GM06990 (cell line): ENCODE results near the gene S100A3.
"Not testable (repeated sequence)": the region's sequence is repeated elsewhere in the genome, so short reads cannot be mapped to it uniquely, and the experiment has no call there.

Source experiments
- DNase-seq: peaks from one replicate; pipeline ENCODE4 v3.0.0-alpha.2; 2011; ENCODE audit not compliant: insufficient read length; ENCODE audit errors: extremely low read depth
- H3K27me3 ChIP-seq: replicated peaks from 2 replicates; pipeline ENCODE4 v1.6.0; 2011; ENCODE audit warnings: low read length; ENCODE audit not compliant: control insufficient read depth, insufficient read depth
- H3K36me3 ChIP-seq: 2 replicates; pipeline ENCODE4 v1.5.1; 2011; ENCODE audit warnings: low read length; ENCODE audit not compliant: control insufficient read depth, insufficient read depth
- H3K4me3 ChIP-seq: replicated peaks from 2 replicates; pipeline ENCODE4 v1.5.1; 2011; ENCODE audit warnings: low read depth, mild to moderate bottlenecking, control low read depth, low read length
- CTCF ChIP-seq: IDR thresholded peaks from 2 replicates; pipeline ENCODE4 v1.5.1; 2011; ENCODE audit warnings: low read length, control low read depth, mild to moderate bottlenecking, inconsistent platforms; ENCODE audit not compliant: insufficient read depth, poor library complexity, severe bottlenecking

S100A3 gene

GRCh38 chr1:153566414-153567371 is 17.6 kb upstream of the S100A3 start:
- DNase-seq = peak; percentile 59
- no peak for TF ChIP-seq CTCF
- H3K36me3 ChIP-seq = no peaks in the 10 kb centered on the region
- no peak overlapping the region for H3K4me3 ChIP-seq
- no peaks in the 10 kb centered on the region for H3K27me3 ChIP-seq

GRCh38 chr1:153565529-153566374 is 16.7 kb upstream of the S100A3 start, which contains the start of gene S100A2:
TSS of gene S100A2 (minus strand) at chr1:153565844. CDS start at chr1:153563877, 1,967 bp downstream.
- H3K27me3 ChIP-seq = no peaks in the 10 kb centered on the region
- no peak for TF ChIP-seq CTCF
- no peaks in the 10 kb centered on the region for H3K36me3 ChIP-seq
- peak; percentile 44 for DNase-seq
- no peak within 1 kb of the TSS for H3K4me3 ChIP-seq

GRCh38 chr1:153563991-153564390 is 14.9 kb upstream of the S100A3 start:
- no peak for TF ChIP-seq CTCF

GRCh38 chr1:153563483-153563901 is 14.4 kb upstream of the S100A3 start:
- Histone ChIP-seq H3K36me3 (no peaks in the 10 kb centered on the region), H3K4me3 (no peak overlapping the region), H3K27me3 (no peaks in the 10 kb centered on the region)
- no peak for DNase-seq
- TF ChIP-seq CTCF = no peak

More at GRCh38 chr1:153563991-153564390, 14.9 kb upstream of the S100A3 start:
- H3K27me3 ChIP-seq = no peaks in the 10 kb centered on the region
- H3K4me3 ChIP-seq = no peak overlapping the region
- no peaks in the 10 kb centered on the region for H3K36me3 ChIP-seq
- DNase-seq = no peak

- not testable (repeated sequence) for H3K27me3 ChIP-seq, H3K4me3 ChIP-seq, H3K36me3 ChIP-seq, DNase-seq
Observed at GRCh38 chr1:153562021-153562420, 13.0 kb upstream of the S100A3 start.
